Testis (tissue), 3 donors: Measurements from ENCODE around the gene KDM1B. TPM values are rescaled to one million over a fixed set of nuclear protein-coding genes. Genes with fewer than 3 reads are reported as not detected.

Experiments
- DNase-seq: peaks from one replicate; pipeline ENCODE4 v3.0.0-alpha.2; 2019
- H3K27ac ChIP-seq, 2 donors: fragments of 200-600 bp; sonication (generic); one replicate each; pipeline ENCODE4 v1.5.1; 2019
- H3K27me3 ChIP-seq: fragments of 200-600 bp; sonication (generic); one replicate; pipeline ENCODE4 v1.5.1; 2019
- H3K36me3 ChIP-seq: fragments of 200-600 bp; sonication (generic); one replicate; pipeline ENCODE4 v1.5.1; 2017; ENCODE audit warnings: low read depth; ENCODE audit errors: missing control alignments
- H3K4me1 ChIP-seq: fragments of 200-600 bp; sonication (generic); one replicate; pipeline ENCODE4 v1.5.1; 2019
- H3K4me3 ChIP-seq, 2 donors: fragments of 200-600 bp; sonication (generic); one replicate each; pipeline ENCODE4 v1.5.1; 2017 to 2019
- H3K9me3 ChIP-seq: fragments of 200-600 bp; sonication (generic); one replicate; pipeline ENCODE4 v1.5.1; 2017
- POLR2A ChIP-seq: fragments of 450-650 bp; IDR thresholded peaks from one replicate; pipeline ENCODE4 v1.6.1; 2017; ENCODE audit warnings: antibody characterized with exemption, mild to moderate bottlenecking, moderate library complexity
- WGBS, 2 donors: methylation state at CpG; one replicate each; pipeline ENCODE4 v1.1.5; 2018; 5-methylcytosine and 5-hydroxymethylcytosine counted together
- intact Hi-C: fragments of 100-400 bp; cut with DNase I; formaldehyde crosslinking; loops from one replicate; pipeline ENCODE4 v1.15.1; 2023; ENCODE audit warnings: low total_unique reads
- polyA plus RNA-seq: library from polyadenylated mRNA; stranded (reverse); fragments of 350-450 nt; fragmentation: Illumina TruSeq; extraction: RNeasy Lipid Tissue Mini Kit (QIAGEN cat#74804); gene quantifications from one replicate; pipeline ENCODE4 v1.2.3, GENCODE V29; 2014; ENCODE audit warnings: low read depth, low replicate concordance; ENCODE audit not compliant: insufficient read depth
- total RNA-seq, 2 donors: library from RNA; depleted of rRNA; stranded (reverse); fragments of >200 nt; gene quantifications; one replicate each; pipeline ENCODE4 v1.2.3, GENCODE V29; 2016
- TF ChIP-seq, protein P1 (sequence below), 3 experiments: fragments of 450-650 bp in 2 of 3; fragments of 200-600 bp in 1 of 3; sonication (generic) in 1 of 3; IDR thresholded peaks; one replicate each; pipeline ENCODE4 v1.5.1; 2016 to 2019; ENCODE audit warnings: antibody characterized with exemption in 3 of 3, mild to moderate bottlenecking in 2 of 3, moderate library complexity in 1 of 3

Gene KDM1B
- total and polyA plus RNA-seq, 3 donors from 2014 or later: 32.1 to 41.1 (median 38.1) TPM

DNA sequence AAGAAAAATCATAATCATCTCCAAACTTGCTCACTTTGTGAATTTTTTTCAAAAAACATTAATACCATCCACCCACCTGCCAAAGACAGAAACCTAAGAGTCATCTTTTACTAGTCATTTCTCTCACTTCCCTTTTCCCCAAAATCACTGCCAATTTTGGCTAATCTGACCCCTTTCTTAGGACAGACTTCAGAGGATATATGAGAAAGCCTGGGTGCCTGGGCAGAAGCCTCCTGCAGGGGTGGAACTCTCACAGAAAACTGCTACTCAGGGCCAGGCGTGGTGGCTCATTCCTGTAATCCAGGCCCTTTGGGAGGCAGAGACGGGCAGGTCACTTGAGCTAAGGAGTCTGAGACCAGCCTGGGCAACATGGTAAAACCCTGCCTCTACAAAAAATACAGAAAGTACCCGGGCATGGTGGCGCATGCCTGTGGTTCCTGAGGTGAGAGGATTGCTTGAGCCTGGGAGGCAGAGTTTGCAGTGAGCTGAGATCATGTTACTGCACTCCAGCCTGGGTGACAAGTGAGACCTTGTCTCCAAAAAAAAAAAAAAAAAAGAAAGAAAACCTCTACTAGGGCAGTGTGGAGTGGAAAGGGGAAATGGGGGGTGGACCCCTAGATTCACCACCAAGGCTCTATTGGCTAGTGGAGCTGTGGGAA is 105.4 kb downstream of the KDM1B start:
- Histone ChIP-seq H3K36me3 (no peaks in the 10 kb centered on the region), H3K4me1 (peaks cover 5% of the 10 kb centered on the region), H3K27ac (no peak overlapping the region), H3K27me3 (no peaks in the 10 kb centered on the region), H3K4me3 (no peak overlapping the region), H3K9me3 (no peaks in the 10 kb centered on the region)
- intact Hi-C loops: no loop called here
- TF ChIP-seq POLR2A: no peak
- TF ChIP-seq, protein P1, sequence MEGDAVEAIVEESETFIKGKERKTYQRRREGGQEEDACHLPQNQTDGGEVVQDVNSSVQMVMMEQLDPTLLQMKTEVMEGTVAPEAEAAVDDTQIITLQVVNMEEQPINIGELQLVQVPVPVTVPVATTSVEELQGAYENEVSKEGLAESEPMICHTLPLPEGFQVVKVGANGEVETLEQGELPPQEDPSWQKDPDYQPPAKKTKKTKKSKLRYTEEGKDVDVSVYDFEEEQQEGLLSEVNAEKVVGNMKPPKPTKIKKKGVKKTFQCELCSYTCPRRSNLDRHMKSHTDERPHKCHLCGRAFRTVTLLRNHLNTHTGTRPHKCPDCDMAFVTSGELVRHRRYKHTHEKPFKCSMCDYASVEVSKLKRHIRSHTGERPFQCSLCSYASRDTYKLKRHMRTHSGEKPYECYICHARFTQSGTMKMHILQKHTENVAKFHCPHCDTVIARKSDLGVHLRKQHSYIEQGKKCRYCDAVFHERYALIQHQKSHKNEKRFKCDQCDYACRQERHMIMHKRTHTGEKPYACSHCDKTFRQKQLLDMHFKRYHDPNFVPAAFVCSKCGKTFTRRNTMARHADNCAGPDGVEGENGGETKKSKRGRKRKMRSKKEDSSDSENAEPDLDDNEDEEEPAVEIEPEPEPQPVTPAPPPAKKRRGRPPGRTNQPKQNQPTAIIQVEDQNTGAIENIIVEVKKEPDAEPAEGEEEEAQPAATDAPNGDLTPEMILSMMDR (IDR thresholded peaks at IDR 0.05): no peak
- no peak for DNase-seq
- 83 to 85% methylated on average over 4 of the region's 4 CpGs for WGBS, 2 donors

DNA sequence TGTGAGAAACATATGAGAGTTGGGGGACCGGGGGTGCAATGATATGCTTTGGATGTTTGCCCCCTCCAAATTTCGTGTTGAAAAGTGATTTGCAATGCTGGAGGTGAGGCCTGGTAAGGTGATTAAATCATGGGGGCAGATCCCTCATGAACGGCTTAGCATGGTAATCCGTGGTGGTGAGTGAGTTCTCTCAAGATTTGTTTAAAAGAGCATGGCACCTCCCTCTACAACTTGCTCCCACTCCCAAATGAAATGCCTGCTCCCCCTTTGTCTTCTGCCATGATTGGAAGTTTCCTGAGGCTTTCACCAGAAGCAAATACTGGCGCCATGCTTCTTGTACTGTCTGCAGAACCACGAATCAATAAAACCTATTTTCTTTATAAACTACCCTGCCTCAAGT is 106.7 kb downstream of the KDM1B start:
- Histone ChIP-seq H3K27me3 (no peaks in the 10 kb centered on the region), H3K4me1 (peaks cover 5% of the 10 kb centered on the region), H3K4me3 (no peak overlapping the region), H3K36me3 (no peaks in the 10 kb centered on the region), H3K9me3 (no peaks in the 10 kb centered on the region), H3K27ac (no peak overlapping the region)
- intact Hi-C loops: no loop called here
- 62 to 68% methylated on average over 6 of the region's 6 CpGs for WGBS, 2 donors
- TF ChIP-seq, protein P1 (IDR thresholded peaks at IDR 0.05): no peak
- no peak for TF ChIP-seq POLR2A
- no peak for DNase-seq

DNA sequence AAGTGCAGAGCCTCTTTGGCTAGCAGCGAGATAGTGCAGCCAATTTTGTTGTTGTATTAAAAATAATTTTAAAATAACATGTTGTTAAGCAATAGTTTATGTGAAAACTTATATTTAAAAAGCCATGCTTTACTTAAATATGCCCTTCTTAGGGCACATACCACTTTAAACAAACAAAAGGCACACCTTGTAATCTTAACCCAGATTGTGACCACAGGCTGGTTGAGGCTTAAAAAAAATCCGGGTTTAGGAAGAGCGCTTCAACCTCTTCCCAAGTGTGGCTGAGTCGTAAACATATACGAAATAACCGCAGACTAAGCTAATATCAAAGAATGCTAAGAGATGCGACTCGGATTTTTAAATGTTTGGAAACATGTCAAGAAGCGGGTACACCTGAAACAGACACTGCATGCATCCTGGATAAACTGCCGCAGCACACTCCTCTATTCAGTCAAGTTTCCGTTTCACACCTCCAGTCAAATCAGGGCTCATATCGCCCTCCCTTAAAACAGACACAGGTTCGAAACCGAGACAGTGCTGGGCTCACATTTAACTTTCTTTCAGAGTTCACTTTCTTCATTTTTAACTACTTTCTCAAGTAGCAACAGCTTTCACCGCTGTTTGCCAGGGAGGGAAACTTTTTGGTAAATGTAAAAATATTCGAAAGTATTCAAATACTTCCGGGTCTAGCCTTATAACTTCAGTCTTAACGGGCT is 107.6 kb downstream of the KDM1B start:
- no peak for TF ChIP-seq POLR2A
- TF ChIP-seq, protein P1 (IDR thresholded peaks at IDR 0.05): no peak
- 11 to 12% methylated on average over 18 of the region's 18 CpGs for WGBS, 2 donors

GRCh38 chr6:18263418-18264218 is 108.4 kb downstream of the KDM1B start:
- TF ChIP-seq, protein P1 (IDR thresholded peaks at IDR 0.05): no peak
- no peak for TF ChIP-seq POLR2A
- intact Hi-C loops: no loop called here
- peaks cover 5% of the 10 kb centered on the region for H3K4me1 ChIP-seq
- H3K27me3 ChIP-seq: no peaks in the 10 kb centered on the region
- no peaks in the 10 kb centered on the region for H3K36me3 ChIP-seq
- H3K4me3 ChIP-seq: peak overlapping the region; percentile 88 to 99
- H3K27ac ChIP-seq: peak overlapping the region; percentile 94 to 99
- no peak for DNase-seq
- no peaks in the 10 kb centered on the region for H3K9me3 ChIP-seq
- 0% methylated on average over 33 to 34 of the region's 50 CpGs for WGBS, 2 donors

More for the DNA sequence above, 107.6 kb downstream of the KDM1B start:
- intact Hi-C loops: no loop called here
- no peaks in the 10 kb centered on the region for H3K9me3 ChIP-seq
- DNase-seq: no peak
- H3K27ac ChIP-seq: peak overlapping the region in 1 of 2 donors; percentile 99
- peaks cover 5% of the 10 kb centered on the region for H3K4me1 ChIP-seq
- H3K4me3 ChIP-seq: peak overlapping the region; percentile 88 to 99
- H3K27me3 ChIP-seq: no peaks in the 10 kb centered on the region
- H3K36me3 ChIP-seq: no peaks in the 10 kb centered on the region
